Pancreas (tissue), 10 donors: ENCODE measurements around the gene PLXNA3. TPM values are rescaled to one million over a fixed set of nuclear protein-coding genes. Genes with fewer than 3 reads are reported as not detected.

Source experiments
- ATAC-seq, 4 donors: fragments of 200-7000 bp; cut with Tn5 transposase; one replicate each; pipeline versions ENCODE4 v1.8.0 to v1.9.1; 2020; ENCODE audit warnings: mild to moderate bottlenecking in 4 of 4, moderate library complexity in 4 of 4
- DNase-seq, 6 donors: peaks; one replicate each; pipeline ENCODE4 v3.0.0-alpha.2; 2020
- FAIRE-seq: peaks from 2 replicates; lab custom pipeline; 2012; peaks lifted over from hg19 to GRCh38; lab: Jason Lieb, UNC
- H3K27ac ChIP-seq, 4 donors: fragments of 200-600 bp; sonication (generic); 1 replicate in 3 of 4; 2 replicates in 1 of 4; pipeline versions ENCODE4 v1.5.0 to v1.8.0; 2020
- H3K27me3 ChIP-seq, 4 donors: fragments of 200-600 bp; one replicate each; pipeline ENCODE4 v1.8.0; 2021
- H3K36me3 ChIP-seq, 3 donors: fragments of 200-600 bp; sonication (generic) in 1 of 3; one replicate each; pipeline versions ENCODE4 v1.5.0 to v1.8.0; 2020 to 2021
- H3K4me1 ChIP-seq, 3 donors: fragments of 200-600 bp; one replicate each; pipeline ENCODE4 v1.8.0; 2021
- H3K4me3 ChIP-seq, 4 donors: fragments of 200-600 bp; sonication (generic) in 2 of 4; one replicate each; pipeline versions ENCODE4 v1.5.0 to v1.8.0; 2020 to 2021
- H3K9me3 ChIP-seq, 4 donors: fragments of 200-600 bp; one replicate each; pipeline ENCODE4 v1.8.0; 2021
- CTCF ChIP-seq, 4 donors: fragments of 200-600 bp; sonication (generic) in 3 of 4; IDR thresholded peaks; one replicate each; pipeline versions ENCODE4 v1.5.0 to v1.8.0; 2021; ENCODE audit warnings: antibody characterized with exemption in 4 of 4
- WGBS, 2 donors: extraction: QIAGEN DNeasy Blood & Tissue Kit; methylation state at CpG; one replicate each; pipeline ENCODE4 v1.1.7; 2013; 5-methylcytosine and 5-hydroxymethylcytosine counted together
- intact Hi-C, 3 donors: fragments of 100-400 bp; cut with DNase I; formaldehyde crosslinking; loops; one replicate each; pipeline versions ENCODE4 v1.11.1 to v1.14.2; 2022
- polyA plus RNA-seq, 2 donors: library from polyadenylated mRNA; stranded (reverse); fragments of 200-250 nt; gene quantifications; one replicate each; pipeline ENCODE4 v1.2.3, GENCODE V29; 2013
- total RNA-seq, 6 donors: library from RNA; stranded (reverse); fragmentation: NEBNext Ultra II Directional in 4 of 6; extraction: Animal tissue kit (Norgen Biotek cat#: 25700) in 4 of 6; gene quantifications; one replicate each; pipeline versions ENCODE4 v1.2.1 to v1.2.4, GENCODE V29; 2021 to 2023
- donor health status: healthy with polysubstance abuse.
- donor health status: DM: no; HTN: no; CAD: no; lungs with moderate emphysema.
- donor health status: DM: no; HTN: no; CAD: no.
- donor health status: control.
- donor health status: control.
- donor health status: Bipolar disorder and iron deficiency.
- donor health status: DM: yes; HTN: yes; CAD: no.
- donor health status: DM: no; HTN: no; CAD: no.
- donor health status: DM: no; HTN: no; CAD: no.
- donor health status: DM: yes; HTN: yes; CAD: no.

The PLXNA3 gene
- total and polyA plus RNA-seq, 8 donors: 10.5 to 40.7 (median 16.3) TPM

GRCh38 chrX:154472685-154473632 lies 14.9 kb downstream of the PLXNA3 start:
- FAIRE-seq: no peak
- H3K9me3 ChIP-seq: no peaks in the 10 kb centered on the region
- H3K27me3 ChIP-seq: peaks cover 0 to 8% (median 0%) of the 10 kb centered on the region in 4 donors
- 71 to 81% methylated on average over 27 to 28 of the region's 28 CpGs for WGBS, 2 donors
- ATAC-seq: no peak
- no peak for DNase-seq
- TF ChIP-seq CTCF (IDR thresholded peaks at IDR 0.05): no peak
- H3K36me3 ChIP-seq: no peaks in the 10 kb centered on the region
- no peak overlapping the region for H3K4me3 ChIP-seq
- H3K4me1 ChIP-seq: no peaks in the 10 kb centered on the region
- H3K27ac ChIP-seq: no peak overlapping the region
- intact Hi-C loops: no loop called here

- FAIRE-seq (no peak), ATAC-seq (no peak), DNase-seq (no peak)
- TF ChIP-seq CTCF (IDR thresholded peaks at IDR 0.05): no peak
- Histone ChIP-seq H3K9me3 (no peaks in the 10 kb centered on the region), H3K36me3 (no peaks in the 10 kb centered on the region), H3K27me3 (peaks cover 0 to 8% (median 0%) of the 10 kb centered on the region in 4 donors), H3K4me1 (no peaks in the 10 kb centered on the region), H3K27ac (no peak overlapping the region), H3K4me3 (no peak overlapping the region)
- 79 to 81% methylated on average over 7 of the region's 7 CpGs for WGBS, 2 donors
- intact Hi-C loops: no loop called here
Measured at GRCh38 chrX:154473683-154474082, 15.6 kb downstream of the PLXNA3 start.

GRCh38 chrX:154476821-154477220 lies 18.7 kb downstream of the PLXNA3 start:
- 86 to 89% methylated on average over 8 of the region's 8 CpGs for WGBS, 2 donors
- H3K36me3 ChIP-seq: no peaks in the 10 kb centered on the region
- FAIRE-seq: no peak
- intact Hi-C loops: no loop called here
- H3K27ac ChIP-seq: no peak overlapping the region
- H3K27me3 ChIP-seq: peaks cover 0 to 8% (median 0%) of the 10 kb centered on the region in 4 donors
- no peak overlapping the region for H3K4me3 ChIP-seq
- no peaks in the 10 kb centered on the region for H3K4me1 ChIP-seq
- ATAC-seq: no peak
- no peaks in the 10 kb centered on the region for H3K9me3 ChIP-seq
- peak in 1 of 6 donors; percentile 37 for DNase-seq
- no peak for TF ChIP-seq CTCF (IDR thresholded peaks at IDR 0.05)

- no peaks in the 10 kb centered on the region for H3K4me1 ChIP-seq
- no peak for ATAC-seq
- no peaks in the 10 kb centered on the region for H3K36me3 ChIP-seq
- H3K27ac ChIP-seq: peak overlapping the region in 1 of 4 donors; percentile 58
- DNase-seq: peak in 1 of 6 donors; percentile 67
- H3K9me3 ChIP-seq: no peaks in the 10 kb centered on the region
- intact Hi-C loops: no loop called here
- peak overlapping the region in 3 of 4 donors; percentile 15 to 41 (median 38) for H3K4me3 ChIP-seq
- no peak for FAIRE-seq
- WGBS, 2 donors: 57 to 72% methylated on average over 19 to 24 of the region's 24 CpGs
- no peak for TF ChIP-seq CTCF (IDR thresholded peaks at IDR 0.05)
- H3K27me3 ChIP-seq: peaks cover 0 to 8% (median 0%) of the 10 kb centered on the region in 4 donors
Measured at GRCh38 chrX:154477891-154478477, 19.9 kb downstream of the PLXNA3 start.
